Upper lobe of left lung (tissue), 4 donors: ENCODE results near the gene MACROD2.

Source experiments
- CTCF ChIP-seq, 6 experiments: fragments of 450-650 bp in 4 of 6; fragments of 200-600 bp in 2 of 6; sonication (generic) in 2 of 6; IDR thresholded peaks; one replicate each; pipeline ENCODE4 v1.5.1; 2016 to 2019; ENCODE audit warnings: antibody characterized with exemption in 6 of 6
- EP300 ChIP-seq, 4 donors: sonication (generic); formaldehyde crosslinking; IDR thresholded peaks; one replicate each; pipeline ENCODE4 v1.5.1; 2017; ENCODE audit warnings: antibody characterized with exemption in 4 of 4, control low read depth in 2 of 4
- POLR2A ChIP-seq, 4 donors: fragments of 450-650 bp; IDR thresholded peaks; one replicate each; pipeline ENCODE4 v1.5.1; 2016 to 2017; ENCODE audit warnings: antibody characterized with exemption in 4 of 4, mild to moderate bottlenecking in 2 of 4
- POLR2AphosphoS5 ChIP-seq, 2 donors: sonication (generic); formaldehyde crosslinking; IDR thresholded peaks; one replicate each; pipeline ENCODE4 v1.5.1; 2017; ENCODE audit warnings: antibody characterized with exemption in 2 of 2

- no peak for TF ChIP-seq CTCF (IDR thresholded peaks at IDR 0.05)
- peak in 1 of 4 donors; percentile 33 for TF ChIP-seq EP300 (IDR thresholded peaks at IDR 0.05)
- no peak for TF ChIP-seq POLR2A (IDR thresholded peaks at IDR 0.05)
- no peak for TF ChIP-seq POLR2AphosphoS5 (IDR thresholded peaks at IDR 0.05)
Measured at GRCh38 chr20:14881518-14881917, 886.2 kb downstream of the MACROD2 start.
